GM10248 (cell line): ENCODE data around the gene CLK3.

Experiments
- CTCF ChIA-PET: fragments of 300-600 bp; sonication (Branson Sonifier 250); formaldehyde crosslinking; extraction: SDS; loops from one replicate; lab custom pipeline; 2021; ENCODE audit warnings: antibody characterized with exemption; lab: Yijun Ruan, JAX
- POLR2A ChIA-PET: fragments of 350-650 bp; sonication (Branson Sonifier 250); formaldehyde crosslinking; extraction: SDS; loops from one replicate; lab custom pipeline; 2020; ENCODE audit warnings: antibody characterized with exemption; lab: Yijun Ruan, JAX
- DNase-seq: peaks from one replicate; pipeline ENCODE4 v3.0.0; 2012; ENCODE audit errors: extremely low spot score
- TF ChIP-seq, protein P1 (sequence below): IDR thresholded peaks from 2 replicates; pipeline ENCODE4 v1.5.1; 2012; ENCODE audit warnings: mild to moderate bottlenecking, low read depth; ENCODE audit errors: extremely low read depth, missing control alignments, control extremely low read depth

The CLK3 gene

GRCh38 chr15:74598126-74598842 lies 17.4 kb upstream of the CLK3 start:
- CTCF ChIA-PET = interaction anchor here (0.8 to 1.7 kb wide), 6 partner anchors 12 to 127 kb away, joined by 3 to 9 read pairs (median 3); partner anchors contain the start of gene CYP1A1

GRCh38 chr15:74599156-74599555 lies 16.5 kb upstream of the CLK3 start:
- DNase-seq = no peak
- POLR2A ChIA-PET = interaction anchor here (0.6 kb wide), 1 partner anchor 49 kb away, joined by 3 read pairs; no protein-coding TSS in a partner anchor
- TF ChIP-seq, protein P1, sequence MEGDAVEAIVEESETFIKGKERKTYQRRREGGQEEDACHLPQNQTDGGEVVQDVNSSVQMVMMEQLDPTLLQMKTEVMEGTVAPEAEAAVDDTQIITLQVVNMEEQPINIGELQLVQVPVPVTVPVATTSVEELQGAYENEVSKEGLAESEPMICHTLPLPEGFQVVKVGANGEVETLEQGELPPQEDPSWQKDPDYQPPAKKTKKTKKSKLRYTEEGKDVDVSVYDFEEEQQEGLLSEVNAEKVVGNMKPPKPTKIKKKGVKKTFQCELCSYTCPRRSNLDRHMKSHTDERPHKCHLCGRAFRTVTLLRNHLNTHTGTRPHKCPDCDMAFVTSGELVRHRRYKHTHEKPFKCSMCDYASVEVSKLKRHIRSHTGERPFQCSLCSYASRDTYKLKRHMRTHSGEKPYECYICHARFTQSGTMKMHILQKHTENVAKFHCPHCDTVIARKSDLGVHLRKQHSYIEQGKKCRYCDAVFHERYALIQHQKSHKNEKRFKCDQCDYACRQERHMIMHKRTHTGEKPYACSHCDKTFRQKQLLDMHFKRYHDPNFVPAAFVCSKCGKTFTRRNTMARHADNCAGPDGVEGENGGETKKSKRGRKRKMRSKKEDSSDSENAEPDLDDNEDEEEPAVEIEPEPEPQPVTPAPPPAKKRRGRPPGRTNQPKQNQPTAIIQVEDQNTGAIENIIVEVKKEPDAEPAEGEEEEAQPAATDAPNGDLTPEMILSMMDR = no peak
- CTCF ChIA-PET = interaction anchor here (1.1 to 1.7 kb wide), 4 partner anchors 11 to 126 kb away, joined by 3 to 9 read pairs (median 4); partner anchors contain the start of gene CYP1A1

More at GRCh38 chr15:74598126-74598842, 17.4 kb upstream of the CLK3 start:
- TF ChIP-seq, protein P1 = no peak
- DNase-seq = peak; percentile 98
- POLR2A ChIA-PET = interaction anchor here (0.6 to 1.3 kb wide), 4 partner anchors 13 to 48 kb away, joined by 3 to 5 read pairs (median 4); no protein-coding TSS in a partner anchor

DNA sequence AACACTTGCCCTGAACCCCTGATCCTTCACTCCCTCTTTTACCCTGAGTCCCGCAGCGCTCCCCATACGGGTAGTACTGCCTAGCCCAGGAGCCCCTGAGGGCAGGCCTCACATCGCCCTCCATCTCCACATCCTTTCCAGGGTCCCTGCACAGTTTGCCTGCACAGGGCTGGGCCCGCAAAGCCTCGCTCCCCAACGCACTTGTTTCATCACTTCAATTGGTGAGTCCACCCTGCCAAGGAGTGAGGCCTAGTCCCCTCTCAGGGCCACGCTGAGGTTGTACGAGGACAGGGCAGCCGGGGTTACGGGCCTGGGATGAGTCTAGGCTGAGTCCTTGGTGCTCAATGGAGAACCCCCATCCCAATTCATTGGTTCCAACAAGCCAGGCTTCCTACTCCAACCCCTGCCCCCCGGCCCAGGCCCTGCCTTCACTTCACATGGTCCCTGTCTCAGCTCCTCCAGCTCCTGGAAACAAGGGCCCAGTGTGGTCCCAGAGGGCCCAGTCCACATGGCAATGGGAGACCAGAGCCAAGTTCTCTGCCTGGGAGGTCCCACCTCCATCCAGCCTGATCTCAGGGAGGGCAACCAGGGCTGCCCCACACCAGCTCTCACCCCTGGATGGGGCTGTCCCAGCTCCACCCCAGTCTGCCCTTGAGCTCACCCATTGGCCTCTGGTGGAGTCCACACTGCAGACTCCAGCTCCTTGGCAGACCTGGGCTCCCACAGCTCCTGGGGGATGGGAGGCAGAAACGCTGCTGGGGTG lies 12.4 kb upstream of the CLK3 start:
- CTCF ChIA-PET = interaction anchor here (0.9 to 1.5 kb wide), 5 partner anchors 8 to 298 kb away, joined by 3 to 4 read pairs (median 3); no protein-coding TSS in a partner anchor
- DNase-seq = no peak
- POLR2A ChIA-PET = interaction anchor here (0.6 kb wide), 1 partner anchor 80 kb away, joined by 5 read pairs; no protein-coding TSS in a partner anchor
- TF ChIP-seq, protein P1 = no peak

DNA sequence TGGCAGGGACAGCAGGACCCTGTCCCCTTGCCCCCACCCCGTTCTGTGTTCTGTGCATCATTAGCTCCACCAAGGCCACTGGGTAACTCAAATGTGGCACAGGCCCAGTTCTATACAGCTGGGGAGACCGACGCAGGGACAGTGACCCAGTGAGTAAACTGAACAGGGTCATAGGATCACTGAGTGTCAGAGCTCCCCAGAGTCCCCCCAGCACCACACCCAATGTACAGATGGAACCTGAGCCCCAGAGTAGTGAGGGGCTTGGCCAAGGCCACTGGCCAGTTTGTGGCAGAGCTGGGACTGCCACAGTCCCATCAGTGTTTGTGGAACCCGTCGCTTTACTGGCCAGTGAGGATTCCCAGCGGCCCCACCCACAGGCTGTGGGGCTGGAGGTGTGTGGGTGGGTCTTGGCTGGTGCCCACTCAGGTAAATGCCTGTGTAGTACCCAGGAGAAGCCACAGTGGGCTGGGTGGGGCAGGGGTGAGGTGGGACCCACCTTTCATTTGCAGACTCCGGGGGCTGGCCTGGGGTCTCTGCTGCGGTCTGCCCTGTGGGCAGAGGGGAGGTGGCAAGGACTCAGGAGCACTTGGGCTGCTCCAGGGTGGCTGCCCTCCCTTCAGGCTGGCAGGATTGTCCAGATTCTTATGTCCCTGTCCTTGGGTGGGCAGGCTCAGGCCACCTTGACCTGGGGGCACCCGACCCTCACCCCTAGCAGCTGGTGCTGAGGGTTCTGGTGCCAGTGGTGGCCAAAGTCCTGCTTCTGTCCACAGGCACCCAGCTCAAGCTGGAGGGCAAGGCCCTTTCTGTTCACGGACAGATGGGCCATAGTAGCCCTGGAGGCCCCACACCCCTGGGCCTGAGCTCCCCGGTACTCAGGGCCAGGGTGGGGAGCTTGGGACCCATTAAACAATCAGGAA lies 11.6 kb upstream of the CLK3 start:
- ChIA-PET POLR2A (interaction anchor here (0.7 kb wide), 1 partner anchor 52 kb away, joined by 4 read pairs; no protein-coding TSS in a partner anchor), CTCF (interaction anchor here (0.9 to 1.4 kb wide), 4 partner anchors 9 to 298 kb away, joined by 3 to 4 read pairs (median 3); no protein-coding TSS in a partner anchor)
- no peak for DNase-seq
- TF ChIP-seq, protein P1 = no peak

- CTCF ChIA-PET = interaction anchor here (0.7 to 1.4 kb wide), 2 partner anchors 60 to 296 kb away, joined by 3 read pairs; no protein-coding TSS in a partner anchor
Measured at GRCh38 chr15:74604983-74605794, 10.4 kb upstream of the CLK3 start.

More at GRCh38 chr15:74604983-74605794, 10.4 kb upstream of the CLK3 start:
- POLR2A ChIA-PET = interaction anchor here (0.7 kb wide), 1 partner anchor 53 kb away, joined by 4 read pairs; no protein-coding TSS in a partner anchor
- TF ChIP-seq, protein P1 = no peak
- no peak for DNase-seq
